ENCODE results near the gene CLIP1.
"Not testable (repeated sequence)": the region's sequence is repeated elsewhere in the genome, so short reads cannot be mapped to it uniquely, and the experiment has no call there.

Gene CLIP1

GRCh38 chr12:122429043-122429442, 6.6 kb upstream of the CLIP1 start:
- not testable (repeated sequence) for DNase-seq

DNA sequence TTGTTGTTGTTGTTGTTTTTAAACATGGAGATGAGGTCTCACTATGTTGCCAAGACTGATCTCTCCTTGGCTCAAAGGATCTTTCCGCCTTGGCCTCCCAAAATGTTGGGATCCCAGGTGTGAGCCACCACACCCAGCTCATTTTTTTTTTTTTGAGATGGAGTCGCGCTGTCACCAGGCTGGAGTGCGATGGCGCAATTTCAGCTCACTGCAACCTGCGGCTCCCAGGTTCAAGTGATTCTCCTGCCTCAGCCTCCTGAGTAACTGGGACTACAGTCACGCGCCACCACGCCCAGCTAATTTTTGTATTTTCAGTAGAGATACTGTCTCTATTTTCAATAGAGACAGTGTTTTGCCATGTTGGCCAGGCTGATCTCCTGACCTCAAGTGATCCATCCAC, 4.9 kb upstream of the CLIP1 start:
- no peak for DNase-seq

DNA sequence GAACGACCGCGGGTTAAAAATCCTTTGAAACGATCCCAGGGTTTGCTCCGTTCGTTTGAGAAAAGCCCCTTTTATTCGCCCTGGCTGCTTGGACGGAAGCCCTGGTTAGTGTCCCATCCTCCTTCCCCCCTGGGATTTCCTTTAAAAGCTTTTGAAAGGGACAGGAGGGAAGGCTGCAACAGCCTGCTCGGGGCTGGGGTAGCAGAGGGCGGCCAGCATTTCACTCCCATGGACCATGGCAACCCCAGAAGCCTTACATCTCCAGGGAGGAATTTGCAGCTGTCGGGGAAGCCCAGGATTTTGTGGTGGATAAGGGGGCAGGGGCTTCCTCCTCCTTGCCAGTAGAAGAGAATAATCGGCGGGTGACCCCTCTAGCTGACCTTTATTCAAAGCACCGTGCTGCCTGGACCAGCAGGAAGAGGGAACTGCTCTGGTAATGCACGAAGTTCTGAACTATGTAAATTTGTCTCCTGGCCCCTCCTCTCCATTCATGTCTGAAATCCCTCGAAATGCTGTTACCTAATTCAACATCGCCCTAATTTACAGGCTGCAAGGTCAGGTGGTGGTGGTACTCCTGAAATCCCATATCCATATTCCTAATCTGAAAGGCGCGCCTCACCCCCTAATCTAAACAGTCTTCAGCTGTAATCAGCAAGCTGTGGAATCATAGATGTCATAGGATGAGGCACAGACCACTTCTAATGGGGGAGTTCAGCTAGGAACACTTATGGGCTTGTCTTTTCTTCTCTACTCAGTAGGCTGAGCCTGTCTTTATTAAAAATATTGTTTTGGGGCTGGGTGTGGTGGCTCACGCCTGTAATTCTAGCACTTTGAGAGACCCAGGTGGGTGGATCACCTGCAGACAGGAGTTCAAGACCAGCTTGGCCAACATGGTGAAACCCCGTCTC, 1.0 kb upstream of the CLIP1 start:
- DNase-seq = no peak

DNA sequence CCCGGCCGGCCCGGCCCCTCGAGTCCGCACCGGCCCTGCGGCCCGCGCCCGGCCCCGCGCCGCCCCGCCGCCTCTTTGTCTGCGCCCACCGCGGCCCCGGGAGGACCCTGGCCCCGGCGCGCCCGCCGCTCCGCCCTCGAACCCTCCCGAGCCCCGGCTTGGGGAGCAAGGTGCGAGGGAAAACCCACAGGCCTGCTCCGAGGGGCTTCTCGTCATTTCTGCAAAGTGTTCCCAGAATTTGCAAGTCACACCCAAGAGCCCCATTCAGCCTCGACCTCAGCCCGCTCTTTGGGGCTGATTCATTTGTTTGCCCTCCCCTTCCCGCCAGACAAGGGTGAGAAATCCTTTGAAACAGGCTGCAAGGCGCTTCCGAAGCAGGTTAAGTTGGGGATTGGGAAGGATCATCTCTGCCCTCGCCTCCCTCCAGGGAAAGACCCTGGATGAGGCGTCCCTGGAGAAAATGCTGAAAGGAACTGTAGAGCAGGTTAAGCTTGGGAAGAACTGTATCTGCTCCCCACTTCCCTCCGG, 325 bp upstream of the CLIP1 start:
- peak; percentile 9 for DNase-seq

GRCh38 chr12:122421187-122421820, 1.2 kb downstream of the CLIP1 start:
- DNase-seq = no peak

- no peak for DNase-seq
Observed at GRCh38 chr12:122420471-122421162, 1.9 kb downstream of the CLIP1 start.

DNA sequence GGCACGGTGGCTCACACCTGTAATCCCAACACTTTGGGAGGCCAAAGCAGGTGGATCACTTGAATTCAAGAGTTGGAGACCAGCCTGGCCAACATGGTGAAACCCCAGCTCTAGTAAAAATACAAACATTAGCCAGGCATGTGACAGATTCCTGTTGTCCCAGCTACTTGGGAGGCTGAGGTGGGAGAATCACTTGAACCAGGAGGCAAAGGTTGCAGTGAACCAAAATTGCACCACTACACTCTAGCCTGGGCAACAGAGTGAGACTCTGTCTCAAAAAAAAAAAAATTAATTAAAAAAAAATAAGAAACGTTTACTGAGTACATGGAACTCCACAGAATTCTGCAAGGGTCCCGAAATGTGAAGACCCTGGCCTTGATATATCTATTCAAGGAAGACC, 3.4 kb downstream of the CLIP1 start:
- not testable (repeated sequence) for DNase-seq

GRCh38 chr12:122415665-122416064, 6.8 kb downstream of the CLIP1 start:
- not testable (repeated sequence) for DNase-seq

DNA sequence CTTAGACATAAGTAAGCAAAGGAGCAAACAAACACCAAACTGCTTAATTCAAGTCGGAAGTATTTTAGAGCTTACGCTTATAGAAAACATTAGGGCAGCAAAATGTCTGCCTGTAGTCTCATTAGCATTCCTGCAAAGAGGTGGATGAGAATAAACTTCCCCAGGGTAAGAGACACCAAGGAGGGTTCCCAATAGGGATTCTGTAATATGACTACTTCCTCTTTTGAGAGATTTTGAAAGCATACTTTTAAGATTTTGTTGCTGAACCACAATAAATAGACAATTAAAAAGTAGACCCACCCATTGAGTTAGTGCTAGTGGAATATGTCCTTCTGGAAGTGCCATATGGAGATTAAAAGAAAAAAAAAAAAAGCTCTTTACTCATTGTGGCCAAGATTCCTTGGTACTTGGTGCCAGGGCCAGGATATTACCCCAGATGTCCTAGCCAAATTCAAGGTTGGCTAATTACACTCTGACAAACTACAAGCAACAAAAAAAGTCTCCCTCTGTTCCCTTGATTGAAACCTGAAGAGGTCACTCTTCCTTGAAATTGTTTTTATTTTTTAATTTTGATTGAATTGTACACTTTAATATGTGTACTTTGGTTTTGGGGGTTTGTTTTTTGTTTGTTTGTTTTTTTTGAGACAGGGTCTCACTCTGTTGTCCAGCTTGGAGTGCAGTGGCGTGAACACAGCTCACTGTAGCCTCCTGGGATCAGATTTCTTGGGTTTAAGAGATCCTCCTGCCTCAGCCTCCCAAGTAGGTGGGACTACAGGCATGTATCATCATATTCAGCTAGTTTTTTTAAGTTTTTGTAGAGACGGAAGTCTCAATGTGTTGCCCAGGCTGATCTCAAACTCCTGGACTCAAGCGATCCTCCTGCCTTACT, 8.7 kb downstream of the CLIP1 start:
- no peak for DNase-seq

- no peak for DNase-seq
Observed at GRCh38 chr12:122412851-122413433, 9.5 kb downstream of the CLIP1 start.

GRCh38 chr12:122411537-122411936, 10.9 kb downstream of the CLIP1 start:
- DNase-seq = no peak

DNA sequence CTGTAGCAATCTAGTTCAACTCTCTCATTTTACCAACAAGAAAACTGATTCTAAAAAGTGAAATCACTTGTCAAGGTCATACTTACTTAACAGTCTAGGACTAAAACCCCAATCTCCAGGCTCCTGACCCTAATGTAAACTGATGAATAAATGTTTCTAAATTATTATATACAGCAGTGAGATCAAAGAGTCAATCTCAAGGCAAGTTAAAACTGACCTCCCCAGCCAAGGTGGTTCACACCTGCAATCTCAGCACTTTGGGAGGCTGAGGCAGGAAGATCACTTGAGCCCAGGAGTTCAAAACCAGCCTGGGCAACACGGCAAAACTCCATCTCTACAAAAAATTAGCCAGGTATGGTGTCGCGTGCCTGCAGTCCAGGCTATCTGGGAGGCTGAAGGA, 15.3 kb downstream of the CLIP1 start:
- DNase-seq = no peak

- no peak for DNase-seq
Observed at GRCh38 chr12:122406701-122407164, 15.7 kb downstream of the CLIP1 start.

DNA sequence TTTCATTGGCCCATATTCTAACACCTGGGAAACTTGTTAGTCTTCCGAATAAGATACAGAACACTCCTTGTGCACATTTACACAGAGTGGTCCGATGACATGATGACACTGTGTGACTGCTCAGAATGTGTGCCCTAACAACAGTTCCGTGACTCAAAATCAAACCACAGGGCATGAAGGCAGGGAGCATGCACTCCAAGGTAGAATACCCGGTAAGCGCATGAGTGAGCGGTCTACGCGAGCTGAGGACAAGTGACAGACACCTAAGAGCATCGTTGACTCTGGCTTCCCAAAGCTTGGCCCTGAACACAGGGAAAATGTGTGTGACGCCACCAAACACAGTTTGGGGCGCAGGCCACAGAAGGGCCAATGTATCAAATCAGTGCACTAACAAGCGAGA, 18.6 kb downstream of the CLIP1 start:
- DNase-seq = no peak

DNA sequence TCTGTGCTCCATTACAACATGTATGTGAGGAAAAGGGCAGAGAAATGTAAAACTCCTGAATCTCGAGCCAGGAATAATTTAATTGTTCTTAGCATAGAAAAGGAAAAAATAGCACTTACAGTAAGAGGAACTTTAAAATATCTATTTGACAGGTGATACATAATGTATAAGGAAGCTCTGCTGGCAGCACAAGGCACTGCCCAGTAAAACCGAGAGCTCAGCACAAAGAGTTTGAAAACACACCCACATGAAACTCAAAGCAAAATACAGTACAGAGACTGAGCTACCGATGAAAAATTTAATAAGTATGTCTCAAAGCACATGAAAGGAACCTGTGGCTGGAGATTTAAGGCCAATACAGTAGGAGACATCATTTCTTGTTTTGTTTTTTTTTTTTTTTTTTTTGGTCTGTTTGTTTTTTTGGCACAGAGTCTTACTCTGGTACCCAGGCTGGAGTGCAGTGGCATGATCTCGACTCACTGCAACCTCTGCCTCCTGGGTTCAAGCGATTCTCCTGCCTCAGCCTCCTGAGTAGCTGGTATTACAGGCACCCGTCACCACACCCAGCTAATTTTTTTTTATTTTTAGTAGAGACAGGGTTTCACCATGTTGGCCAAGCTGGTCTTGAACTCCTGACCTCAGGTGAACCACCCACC, 19.2 kb downstream of the CLIP1 start:
- DNase-seq = no peak

GRCh38 chr12:122402264-122402663, 20.2 kb downstream of the CLIP1 start:
- no peak for DNase-seq

- DNase-seq = peak; percentile 32
Observed at GRCh38 chr12:122399592-122400373, 22.7 kb downstream of the CLIP1 start.

GRCh38 chr12:122399254-122399591, 23.2 kb downstream of the CLIP1 start:
- no peak for DNase-seq

GRCh38 chr12:122397981-122398380, 24.5 kb downstream of the CLIP1 start:
- not testable (repeated sequence) for DNase-seq

GRCh38 chr12:122395319-122395718, 27.1 kb downstream of the CLIP1 start:
- no peak for DNase-seq

All from activated gamma-delta T cell treated with Interleukin-2 at 50 U/mL for 16 hours (primary cell).